Putamen (tissue), 1 donor: ENCODE results near the gene PHF21B.
A peak's percentile ranks its signal among the peaks of the same experiment; 100 is the strongest.

Source experiments
- DNase-seq: peaks from one replicate; pipeline ENCODE4 v3.0.0-alpha.2; 2016; ENCODE audit warnings: low spot score

Gene PHF21B

DNA sequence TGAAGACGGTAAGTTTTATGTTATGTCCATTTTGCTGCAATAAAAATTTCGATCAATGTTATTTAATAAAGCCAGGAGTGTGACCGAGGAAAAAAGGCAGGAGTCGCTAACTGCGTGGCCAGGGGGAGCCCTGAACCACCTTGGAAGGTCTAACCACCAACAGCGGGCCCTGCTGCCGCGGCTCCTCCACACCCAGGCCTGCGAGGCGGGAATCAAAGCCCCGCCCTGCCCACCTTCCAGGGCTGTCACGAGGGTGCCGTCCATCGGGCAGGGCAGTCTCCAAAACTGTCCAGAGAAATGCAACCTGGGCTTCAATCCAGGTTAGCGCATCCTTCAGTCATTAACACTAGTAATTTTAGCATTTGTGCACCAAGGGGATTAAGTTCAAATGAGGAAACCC, 19.0 kb downstream of the PHF21B start:
- no peak for DNase-seq

DNA sequence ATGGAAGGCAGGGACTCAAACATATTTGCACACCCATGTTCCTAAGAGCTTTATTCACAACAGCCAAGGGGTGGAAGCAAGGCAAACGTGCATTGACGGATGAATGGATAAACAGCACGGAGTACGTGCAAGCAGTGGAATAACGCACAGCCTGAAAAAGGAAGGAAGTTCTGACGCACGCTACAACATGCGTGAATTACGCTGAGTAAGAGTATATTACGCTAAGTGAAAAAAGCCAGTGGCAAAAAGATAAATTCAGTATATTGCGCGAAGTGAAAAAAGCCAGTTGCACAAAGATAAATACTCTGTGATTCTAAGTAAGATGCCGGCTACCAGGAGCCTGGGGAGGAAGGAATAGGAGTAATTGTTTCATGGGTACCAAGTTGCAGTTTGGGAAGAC, 19.5 kb downstream of the PHF21B start:
- no peak for DNase-seq

DNA sequence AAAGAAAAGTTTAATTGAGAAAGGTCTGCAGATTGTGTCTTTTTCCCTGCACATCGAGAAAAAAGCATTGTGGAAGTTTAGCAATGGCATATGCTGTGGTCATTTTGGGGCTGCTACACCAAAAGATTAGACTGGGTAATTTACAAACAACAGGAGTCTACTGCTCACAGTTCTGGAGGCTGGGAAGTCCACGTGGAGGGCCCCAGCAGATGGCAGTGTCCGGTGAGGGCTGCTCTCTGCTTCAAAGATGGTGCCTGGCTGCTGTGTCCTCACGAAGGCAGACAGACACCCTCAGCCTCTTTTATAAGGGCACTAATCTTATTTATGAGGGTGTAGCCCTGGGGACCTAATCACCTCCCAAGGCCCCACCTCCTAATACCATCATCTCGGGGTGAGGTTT, 21.1 kb downstream of the PHF21B start:
- no peak for DNase-seq

DNA sequence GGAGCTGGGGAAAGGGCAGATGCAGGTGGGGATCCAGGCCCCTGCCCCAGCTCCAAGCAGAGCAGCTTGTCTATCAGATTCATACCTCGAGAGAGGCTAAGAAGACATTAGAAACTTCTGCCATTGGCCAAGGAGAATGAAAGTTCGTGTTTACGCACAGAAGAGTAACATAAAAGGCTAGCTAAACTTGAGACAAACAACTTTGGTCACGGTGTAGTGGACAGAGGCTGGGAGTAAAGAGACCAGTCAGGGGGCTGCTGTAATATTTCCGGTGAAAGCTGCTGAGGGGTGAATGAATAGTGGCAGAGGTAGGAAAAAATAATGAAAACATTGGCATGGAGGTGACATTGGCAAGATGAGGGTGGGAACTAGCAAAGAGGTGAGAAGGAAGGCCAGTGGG, 22.9 kb downstream of the PHF21B start:
- no peak for DNase-seq

DNA sequence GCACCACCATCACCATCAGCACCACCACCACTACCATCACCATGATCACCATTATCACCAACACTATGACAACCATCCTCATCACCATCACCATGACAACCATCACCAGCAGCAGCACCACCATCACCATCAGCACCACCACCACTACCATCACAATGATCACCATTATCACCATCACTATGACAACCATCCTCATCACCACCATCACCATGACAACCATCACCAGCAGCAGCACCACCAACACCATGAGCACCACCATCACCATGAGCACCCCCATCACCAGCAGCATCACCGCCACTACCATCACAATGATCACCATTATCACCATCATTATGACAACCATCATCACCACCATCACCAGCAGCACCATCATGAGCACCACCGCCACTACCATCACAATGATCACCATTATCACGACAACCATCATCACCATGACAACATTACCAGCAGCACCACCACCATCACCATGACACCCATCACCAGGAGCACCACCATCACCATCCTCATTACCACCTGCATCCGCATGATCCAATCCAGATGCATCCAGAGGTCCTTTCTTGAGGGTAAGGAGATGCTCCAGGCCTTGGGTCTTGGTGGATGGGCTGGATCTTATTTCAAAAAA, 23.8 kb downstream of the PHF21B start:
- no peak for DNase-seq

DNA sequence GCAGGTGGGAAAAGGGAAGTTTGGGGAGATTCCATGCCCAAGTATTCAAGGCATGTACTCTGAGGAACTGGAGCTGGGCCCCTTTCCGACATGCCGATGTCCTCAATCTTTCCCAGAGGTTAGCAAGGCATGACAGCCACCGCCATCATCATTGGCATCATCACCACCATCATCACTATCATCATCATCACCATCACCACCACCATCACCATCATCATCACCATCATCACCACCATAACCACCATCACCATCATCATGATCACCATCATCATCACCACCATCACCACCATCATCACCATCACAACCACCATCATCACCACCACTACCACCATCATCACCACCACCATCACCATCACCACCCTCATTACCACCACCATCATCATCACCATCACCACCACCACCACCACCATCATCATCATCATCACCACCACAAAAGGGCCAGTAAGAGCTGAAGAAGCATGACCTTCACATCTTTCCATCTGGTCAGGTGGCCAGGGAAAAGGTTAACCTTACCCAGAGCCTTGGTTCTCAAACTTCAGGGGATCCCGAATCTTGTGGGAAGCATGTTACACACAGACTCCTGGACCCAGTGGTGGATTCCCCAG, 25.8 kb downstream of the PHF21B start:
- DNase-seq, result no peak

DNA sequence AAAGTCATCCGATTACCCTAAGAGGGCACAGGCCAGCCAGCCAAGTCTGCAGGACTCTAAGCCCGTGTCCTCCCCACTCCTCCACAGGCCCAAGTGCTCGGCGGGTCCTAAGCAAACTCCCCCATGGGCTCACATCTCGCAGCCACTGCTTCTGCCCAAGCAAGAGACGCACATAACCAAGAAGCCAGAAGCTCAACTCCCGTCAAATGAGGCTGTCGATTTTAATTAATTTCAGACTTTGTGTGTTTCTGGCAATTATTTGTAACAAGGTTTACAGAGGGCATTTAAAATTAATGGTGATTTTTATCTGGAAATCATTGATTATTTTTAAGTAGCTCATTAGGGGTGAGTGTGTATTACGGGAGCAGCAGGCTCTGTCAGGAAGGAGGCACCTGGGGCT, 27.4 kb downstream of the PHF21B start:
- no peak for DNase-seq

DNA sequence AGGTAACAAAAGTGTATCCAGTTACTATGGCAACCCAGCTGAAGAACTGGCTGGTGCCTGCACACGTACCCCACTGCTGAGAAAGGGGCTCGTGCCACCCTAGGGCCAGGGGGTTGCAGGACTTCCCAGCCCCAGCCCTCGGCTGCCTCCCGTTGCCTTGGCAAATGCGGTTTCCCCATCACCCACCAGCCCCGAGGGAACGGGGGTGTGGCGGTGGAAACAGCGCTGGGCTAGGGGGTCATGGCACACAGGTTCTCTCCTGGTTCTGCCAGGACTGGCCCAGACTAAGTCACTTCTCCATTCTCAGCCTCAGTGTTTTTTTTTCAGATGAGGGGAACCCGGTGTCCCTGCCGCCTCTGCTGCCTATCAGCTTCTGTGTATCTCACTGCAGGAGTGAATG, 27.9 kb downstream of the PHF21B start:
- DNase-seq, result no peak

DNA sequence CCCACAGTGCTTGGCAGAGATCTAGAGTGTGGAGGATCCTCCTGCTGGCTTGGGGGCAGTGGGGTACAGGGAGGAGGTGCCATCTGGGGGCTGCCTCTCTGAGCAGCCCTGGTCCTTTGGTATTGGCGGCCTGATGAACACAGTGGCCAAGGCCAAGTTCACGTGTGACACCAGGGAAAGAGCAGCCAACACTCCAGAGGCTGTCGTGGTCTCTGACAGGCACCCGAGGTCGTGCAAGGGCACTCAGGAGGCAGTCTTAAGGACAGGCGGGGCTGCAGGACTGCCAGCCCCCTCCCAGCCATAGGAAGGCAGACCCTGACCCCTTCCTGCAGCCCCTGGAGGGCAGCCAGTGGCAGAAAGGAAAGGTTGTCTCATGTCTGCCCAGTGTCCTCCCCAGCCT, 30.7 kb downstream of the PHF21B start:
- no peak for DNase-seq

DNA sequence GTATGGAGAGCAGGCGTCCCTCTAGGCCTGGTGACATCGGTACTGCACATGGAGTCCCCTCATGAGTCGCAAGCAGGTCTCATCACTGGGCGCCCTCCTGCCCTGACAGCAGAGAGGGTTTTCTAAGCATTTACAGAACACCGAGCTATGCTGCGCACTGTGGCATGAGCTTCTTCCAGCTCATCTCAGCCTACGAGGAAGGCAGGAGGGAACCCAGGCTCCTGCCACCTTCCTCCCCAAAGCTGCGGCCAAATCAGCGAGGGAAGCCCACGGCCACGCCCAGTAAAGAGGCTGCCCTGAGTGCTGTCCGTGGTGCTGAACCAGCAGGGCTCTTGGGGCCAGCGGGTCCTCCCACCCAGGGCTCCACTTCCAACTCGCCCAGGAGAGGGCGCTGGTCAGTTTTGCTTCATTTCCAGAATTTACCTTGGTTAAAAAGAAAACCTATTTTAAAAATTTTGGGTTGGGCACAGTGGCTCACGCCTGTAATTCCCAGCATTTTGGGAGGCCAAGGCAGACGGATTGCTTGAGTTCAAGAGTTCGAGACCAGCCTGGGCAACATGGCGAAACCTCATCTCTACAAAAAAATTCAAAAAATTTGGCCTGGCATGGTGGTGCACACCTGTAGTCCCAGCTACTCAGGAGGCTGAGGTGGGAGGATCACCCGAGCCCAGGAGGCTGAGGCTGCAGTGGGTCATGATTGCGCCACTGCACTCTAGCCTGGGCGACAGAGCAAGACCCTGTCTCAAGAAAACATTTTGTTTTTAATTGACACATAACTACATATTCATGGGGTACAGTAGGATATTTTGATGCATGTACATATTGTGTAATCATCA, 34.2 kb downstream of the PHF21B start:
- peak; percentile 39 for DNase-seq

DNA sequence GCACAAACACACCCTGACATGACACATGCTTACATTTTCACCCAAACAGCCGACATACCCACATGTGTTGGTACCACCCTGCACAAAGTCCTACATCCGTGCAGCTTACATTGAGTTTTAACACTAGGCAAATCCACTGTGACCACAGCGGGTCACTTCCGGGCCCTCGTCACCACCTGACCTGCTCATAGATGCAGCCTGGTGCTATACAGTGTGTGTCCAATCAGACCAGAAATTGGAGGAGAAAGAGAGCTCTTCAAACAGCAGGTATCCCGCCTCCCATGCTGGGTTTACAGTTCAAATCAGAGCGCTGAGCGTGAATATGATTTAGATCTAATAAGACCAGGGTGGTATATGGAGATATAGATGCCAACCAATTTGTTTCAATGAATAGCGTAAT, 35.4 kb downstream of the PHF21B start:
- DNase-seq, result no peak

DNA sequence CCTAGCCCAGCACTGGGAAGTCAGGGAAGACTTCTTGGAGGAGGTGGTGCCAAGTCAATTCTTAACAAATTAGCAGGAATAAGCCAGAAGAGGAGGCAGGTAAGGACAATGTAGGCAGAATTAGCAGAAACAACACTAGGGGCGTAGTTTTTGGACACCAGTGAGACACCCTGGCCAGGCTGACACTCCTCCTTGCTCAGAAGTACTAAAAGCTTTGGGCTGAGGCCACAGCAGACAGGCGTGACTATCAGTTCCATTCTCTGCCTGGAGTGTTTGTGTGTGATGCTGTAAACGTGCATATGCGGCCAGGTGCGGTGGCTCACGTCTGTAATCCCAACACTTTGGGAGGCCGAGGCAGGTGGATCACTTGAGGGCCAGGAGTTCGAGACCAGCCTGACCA, 36.0 kb downstream of the PHF21B start:
- no peak for DNase-seq

DNA sequence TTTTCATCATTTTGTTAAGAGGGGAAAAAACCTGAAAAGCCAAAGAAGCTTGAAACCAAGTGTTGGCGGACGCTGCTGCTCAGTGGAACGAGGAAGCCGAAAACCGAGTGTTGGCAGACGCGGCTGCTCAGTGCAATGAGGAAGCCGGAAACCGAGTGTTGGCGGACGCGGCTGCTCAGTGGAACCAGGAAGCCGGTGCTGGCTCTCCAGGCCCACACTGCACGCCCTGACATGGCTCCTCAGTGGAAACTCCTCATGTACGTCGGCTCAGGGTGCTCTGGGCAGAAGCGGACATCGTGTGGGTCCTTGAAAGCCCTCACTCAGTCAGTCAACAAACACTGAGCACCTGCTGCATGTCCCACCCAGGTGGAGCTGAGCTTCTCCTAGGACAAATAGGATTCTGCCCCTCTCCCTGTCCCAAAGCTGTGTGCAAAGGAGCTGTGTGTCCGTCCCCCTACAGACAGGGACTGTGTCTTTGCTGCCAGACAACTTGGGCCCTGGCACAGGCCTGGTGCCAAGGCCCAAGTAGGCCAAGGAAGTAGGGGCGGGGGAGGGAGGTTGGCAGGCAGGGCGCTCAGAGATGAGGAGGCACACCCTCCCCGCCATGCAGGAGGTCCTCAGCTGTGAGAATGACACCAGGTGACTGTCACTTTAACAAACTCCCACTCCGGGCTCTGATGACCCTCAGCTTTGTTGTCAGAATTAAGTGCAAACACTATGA, 37.3 kb downstream of the PHF21B start:
- no peak for DNase-seq

DNA sequence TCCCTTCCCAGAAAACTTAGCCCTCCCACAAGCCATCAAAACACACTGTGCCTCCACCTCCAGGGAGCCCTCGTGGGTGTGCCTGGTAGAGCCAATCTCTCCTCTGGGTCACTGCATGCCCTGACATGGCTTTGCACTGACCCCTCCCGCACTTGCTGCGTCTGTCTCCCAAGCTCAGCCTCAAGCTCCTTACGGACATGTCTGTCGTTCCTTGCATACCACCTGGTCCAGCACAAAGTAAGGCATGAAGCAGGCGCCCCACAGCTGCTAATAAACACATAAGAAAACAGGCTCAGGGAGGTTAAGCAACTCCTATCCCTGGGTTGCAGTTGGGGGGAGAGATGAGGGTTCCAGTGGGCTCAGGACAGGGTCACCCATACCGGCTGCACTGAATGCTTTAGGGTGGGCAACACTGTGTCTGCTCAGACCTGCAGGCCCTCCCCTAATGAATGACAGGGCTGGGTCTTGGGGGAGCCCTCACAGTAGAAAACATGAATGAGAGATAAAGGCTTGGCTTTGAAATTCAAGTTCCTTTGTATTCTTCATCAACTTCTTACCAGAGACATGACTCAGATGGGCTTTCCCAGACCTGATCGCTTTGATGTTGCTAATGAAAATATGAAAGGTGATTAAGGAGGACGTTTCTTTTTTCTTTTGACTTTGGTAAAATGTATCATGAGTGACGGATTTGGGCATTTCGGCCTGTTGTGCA, 38.0 kb downstream of the PHF21B start:
- no peak for DNase-seq

DNA sequence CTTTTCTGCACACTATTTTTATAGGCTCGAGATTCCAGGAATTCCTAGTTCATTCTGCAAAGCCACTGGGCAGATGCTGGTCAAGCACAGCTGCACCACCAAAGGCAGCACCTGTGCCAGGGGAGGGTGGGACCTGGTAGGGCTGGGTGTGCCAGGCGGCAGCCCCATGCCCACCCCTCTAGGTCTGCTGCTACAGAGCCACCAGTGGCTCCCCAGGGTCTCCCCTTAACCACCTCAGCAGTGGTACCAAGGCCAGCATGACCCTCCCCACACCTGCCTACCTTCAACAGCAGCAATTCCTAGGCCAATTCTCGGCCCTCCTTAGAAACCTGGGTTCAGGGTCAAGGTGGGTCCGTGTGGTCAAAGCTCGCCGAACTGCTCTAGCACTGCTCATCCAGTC, 39.5 kb downstream of the PHF21B start:
- DNase-seq, result no peak

DNA sequence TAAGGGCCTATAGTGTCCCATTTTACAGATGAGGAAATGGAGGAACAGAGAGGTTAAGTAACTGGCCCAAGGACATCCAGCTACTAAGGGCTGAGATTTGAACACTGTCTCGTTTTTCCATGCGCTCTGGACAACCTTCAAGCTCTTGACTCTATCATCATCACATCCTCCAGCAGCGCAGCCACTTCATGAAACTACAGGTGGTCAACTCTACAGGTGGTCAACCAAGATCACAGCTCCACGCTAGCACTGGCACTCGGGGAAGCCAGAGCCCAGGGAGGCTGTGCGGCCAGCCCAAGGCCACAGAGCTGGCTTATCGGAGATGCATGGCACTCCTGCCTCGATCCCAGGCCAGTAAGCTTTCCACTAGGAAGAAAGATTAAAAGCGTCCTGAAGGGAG, 40.0 kb downstream of the PHF21B start:
- DNase-seq, result no peak

DNA sequence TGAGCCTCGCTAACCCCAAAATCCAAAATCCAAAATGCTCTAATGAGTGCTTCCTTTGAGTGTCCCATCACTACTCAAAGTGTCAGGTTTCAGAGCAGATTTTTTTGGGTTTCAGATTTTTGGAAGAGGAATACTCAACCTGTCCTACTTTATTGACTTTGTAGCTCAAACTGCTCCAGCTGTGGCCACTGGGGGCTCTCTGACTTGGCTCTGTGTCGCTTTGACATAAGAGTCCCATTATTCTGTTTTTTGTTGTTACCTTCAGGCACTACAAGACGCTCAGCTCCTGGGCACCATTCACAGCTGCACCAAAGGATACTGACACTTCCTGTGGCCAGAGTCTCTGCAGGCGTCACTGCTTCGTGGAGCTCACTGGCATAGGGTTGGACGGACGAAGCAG, 41.1 kb downstream of the PHF21B start:
- DNase-seq, result no peak

DNA sequence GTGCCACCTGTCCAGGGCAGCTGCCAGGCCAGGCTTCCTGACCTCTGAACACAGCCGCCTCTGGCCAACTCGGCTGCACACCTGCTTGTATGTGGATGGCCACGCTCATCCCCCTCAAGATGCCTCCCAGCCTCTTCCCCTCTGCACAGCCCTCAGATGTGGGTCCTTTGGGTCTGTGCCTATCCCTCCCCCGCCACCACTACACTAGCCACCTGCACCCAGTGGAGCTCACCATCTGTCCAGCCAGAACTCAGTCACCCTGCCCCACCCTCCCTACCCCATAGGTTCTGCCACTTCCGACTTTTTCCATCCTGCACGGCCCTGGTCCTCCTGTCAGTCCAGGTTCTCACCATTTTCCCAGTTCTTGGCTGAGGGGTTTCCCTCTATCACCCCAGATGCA, 44.6 kb downstream of the PHF21B start:
- no peak for DNase-seq

DNA sequence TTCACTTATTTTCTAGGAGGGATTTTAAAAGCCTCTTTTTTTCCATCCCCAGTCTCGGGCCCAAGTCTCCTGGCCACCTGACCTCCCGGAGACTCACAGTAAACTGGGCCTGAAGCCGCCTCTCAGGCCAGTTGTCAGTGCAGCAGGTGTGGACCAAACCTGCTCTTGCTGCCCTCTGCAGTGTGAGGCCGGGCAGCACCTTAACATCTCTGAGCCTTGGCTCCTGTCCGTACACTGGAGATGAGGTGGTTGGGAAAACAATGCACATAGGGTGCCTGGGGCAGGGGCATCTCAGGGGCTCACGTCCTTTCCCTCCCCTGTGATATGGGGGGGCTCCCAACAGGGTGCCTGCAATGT, 45.1 kb downstream of the PHF21B start:
- DNase-seq, result no peak

DNA sequence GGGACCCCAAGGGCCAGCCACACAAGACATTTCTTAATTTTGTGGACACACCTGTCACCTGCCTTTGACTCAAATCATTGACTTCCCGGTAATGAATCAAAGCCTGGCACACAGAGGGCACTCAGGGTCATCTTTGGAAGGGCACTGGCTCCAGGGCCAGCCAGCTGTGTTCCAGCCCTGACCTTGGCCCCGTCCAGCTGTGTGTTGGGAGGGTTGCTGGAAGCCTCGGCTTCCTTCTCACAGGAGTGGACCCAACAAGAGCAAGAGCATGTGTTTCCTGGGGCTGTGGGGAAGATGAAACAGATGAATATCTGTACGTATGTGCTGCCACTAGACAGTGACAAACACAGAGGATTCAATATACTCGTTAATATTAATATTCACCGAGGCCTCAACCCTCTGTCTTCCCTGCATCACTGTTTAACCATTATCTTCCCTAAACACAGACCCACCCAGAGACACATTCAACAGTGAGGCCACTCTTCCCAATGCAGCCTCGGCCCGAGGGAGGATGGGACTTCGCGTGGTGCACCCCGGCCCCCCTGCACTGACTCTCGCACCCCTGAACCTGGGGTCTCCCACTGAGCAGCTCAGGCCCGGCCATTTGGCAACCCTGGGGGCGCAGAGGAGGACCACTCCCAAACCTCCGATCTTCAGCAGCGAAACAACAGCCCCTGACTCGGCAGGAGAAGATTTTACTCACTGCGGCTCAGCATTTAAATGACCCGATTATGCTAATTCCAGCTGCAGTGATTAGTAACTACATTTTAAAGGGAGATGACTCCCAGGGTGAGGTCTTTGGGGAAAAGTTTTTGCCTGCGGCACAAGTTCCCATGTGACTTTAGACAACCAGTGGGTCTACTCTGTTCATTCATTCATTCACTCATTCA, 45.7 kb downstream of the PHF21B start:
- DNase-seq, result no peak

DNA sequence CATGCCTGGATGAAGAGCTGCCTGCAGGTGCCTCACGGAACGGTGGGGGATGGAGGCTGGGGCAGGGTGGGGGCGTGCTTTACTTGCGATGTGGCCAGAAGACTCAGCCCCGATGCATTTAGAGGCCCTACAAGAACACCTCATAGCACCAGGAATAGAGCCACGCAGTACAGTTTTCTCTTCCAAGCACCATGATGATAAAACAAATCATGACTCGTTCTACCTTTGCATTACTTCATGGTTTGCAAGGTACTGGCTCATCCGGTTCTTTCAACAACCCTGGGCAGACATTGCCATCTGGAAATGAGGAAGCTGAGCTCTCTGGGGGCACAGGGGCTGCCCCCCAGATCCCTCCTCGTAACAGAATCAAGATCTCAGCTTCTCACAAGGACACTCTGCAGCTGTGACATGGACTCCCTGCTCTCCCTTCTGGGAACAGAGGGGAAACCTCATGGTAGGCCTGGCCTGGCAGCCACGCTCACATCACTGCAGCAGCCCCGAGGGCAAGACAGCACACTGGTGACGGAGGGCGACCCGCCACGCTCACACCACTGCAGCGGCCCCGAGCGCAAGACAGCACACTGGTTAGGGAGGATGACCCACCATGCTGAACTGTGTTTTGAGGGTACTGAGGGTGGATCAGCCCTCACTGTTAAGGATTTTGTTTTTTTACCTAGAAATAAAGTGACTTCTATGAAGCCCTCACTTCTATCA, 46.9 kb downstream of the PHF21B start:
- no peak for DNase-seq
